ENCODE measurements around the gene CDA.

The CDA gene

DNA sequence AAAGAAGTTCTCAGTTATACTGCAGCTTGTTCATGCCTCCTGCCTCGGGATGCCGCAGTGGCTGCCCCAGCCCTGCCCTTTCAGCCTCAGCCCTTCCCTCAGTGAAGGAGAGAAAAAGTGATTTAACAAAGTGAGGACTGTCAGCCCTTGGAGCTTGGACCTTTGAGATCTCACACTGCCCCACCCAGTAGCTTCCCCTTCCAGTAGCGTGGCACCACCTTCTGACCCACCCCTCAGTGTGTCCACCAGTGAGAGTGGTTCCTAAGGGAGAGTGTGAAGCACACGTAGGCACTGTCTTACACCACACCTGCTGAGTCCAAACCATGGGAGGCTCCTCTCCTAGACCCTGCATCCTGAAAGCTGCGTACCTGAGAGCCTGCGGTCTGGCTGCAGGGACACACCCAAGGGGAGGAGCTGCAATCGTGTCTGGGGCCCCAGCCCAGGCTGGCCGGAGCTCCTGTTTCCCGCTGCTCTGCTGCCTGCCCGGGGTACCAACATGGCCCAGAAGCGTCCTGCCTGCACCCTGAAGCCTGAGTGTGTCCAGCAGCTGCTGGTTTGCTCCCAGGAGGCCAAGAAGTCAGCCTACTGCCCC, at the start of gene CDA:
Gene CDA, plus strand, starts transcription at position 464 of the 592 bp plus-strand sequence. Its CDS starts 33 bp downstream, at position 497.
- DNase-seq (ENCODE audit: low spot score), result no peak

DNA sequence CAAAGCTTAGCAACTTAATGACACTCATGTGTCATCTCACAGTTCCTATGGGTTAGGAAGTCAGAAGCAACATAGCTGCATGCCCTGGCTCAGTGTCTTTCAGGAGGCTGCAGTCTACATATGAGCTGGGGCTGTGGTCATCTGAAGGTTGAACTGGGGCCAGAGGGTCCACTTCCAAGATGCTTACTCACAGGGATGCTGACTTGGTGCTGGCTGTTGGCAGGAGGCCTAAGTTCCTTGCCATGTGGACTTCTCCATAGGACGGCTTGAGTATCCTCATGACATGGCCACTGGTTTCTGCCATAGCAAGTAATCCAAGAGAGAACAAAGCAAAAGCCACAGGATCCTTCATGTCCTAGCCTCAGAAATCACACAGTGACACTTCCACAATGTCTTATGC, 48.6 kb upstream of the CDA start:
- no peak for DNase-seq (ENCODE audit: low spot score)

DNA sequence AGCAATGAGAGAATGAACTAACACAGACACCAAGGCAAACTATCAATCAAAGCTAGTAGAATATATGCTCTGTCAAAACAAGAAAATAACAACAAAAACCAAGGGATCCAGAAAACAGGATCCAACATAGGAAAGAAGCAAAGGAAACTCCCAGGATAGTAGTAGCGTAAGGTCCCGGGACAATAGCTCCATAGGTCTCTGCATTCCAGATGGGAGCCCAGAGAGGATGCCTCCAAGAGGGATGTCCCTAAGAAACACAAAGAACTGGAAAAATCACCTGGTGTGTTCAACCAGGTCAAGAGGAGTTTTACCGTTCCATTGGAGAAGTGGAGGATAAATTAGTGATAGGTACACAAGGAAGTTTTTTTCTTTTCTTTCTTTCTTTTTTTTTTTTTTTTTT, 42.3 kb upstream of the CDA start:
- DNase-seq (ENCODE audit: low spot score), result no peak

DNA sequence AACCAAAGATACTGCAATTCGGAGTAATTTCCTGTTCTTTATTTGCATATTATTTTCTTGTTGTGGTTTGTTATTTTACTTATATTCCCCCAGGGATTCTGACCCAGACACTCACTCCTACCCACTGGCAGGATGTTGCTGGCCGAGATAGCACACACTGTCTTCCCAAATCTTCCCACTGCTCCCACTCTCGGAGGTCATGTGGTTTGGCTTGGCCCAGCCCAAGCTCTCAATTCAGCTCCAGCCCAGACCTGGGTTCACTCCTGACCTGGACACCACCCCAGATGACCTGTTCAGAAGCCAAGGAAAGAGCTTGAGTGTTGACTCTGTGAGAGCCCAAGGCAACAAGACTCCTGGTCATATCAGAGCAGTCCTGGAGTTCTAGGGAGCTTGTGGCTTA, 37.7 kb upstream of the CDA start:
- no peak for DNase-seq (ENCODE audit: low spot score)

DNA sequence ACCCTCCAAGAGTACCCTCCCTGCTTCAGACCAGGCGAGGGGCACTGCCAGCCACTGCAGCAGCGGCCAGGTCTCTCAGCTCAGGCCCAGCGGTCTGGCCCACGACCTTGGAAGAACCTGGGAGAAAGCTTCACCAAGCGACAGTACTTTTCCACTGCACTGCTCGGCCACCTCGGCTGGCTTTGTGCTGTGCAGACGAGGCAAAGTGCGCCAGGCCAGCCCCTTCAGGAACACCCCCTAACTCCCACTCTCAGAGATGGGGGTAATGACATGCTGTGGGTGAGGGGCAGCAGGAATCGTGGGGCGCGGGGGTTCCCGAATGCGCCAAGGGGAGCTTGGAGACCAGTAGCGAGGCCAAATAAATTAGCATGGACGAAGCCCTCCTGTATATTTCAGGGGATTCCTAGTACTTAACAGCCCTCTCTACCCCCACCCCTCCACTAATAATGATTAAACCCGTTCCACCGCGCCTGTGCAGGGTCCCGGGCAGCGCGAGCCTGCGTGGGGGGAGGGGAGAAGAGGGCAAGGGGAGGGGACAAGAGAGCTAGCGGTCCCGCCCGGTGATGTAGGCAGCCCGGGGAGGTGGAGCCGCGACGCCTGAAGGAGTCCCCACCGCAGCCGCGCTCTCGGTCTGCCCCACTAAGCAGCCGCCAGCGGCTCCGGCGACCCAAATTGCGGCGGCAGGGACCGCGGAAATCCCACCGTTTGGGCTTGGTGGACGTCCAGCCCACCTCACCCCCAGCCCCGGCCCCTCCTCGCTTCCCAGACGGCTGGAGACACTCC, 36.8 kb upstream of the CDA start, which contains the start of gene FAM43B:
Gene FAM43B, plus strand, starts transcription at position 629 of the 783 bp plus-strand sequence. CDS start 401 bp downstream, outside the sequence.
- no peak for DNase-seq (ENCODE audit: low spot score)

DNA sequence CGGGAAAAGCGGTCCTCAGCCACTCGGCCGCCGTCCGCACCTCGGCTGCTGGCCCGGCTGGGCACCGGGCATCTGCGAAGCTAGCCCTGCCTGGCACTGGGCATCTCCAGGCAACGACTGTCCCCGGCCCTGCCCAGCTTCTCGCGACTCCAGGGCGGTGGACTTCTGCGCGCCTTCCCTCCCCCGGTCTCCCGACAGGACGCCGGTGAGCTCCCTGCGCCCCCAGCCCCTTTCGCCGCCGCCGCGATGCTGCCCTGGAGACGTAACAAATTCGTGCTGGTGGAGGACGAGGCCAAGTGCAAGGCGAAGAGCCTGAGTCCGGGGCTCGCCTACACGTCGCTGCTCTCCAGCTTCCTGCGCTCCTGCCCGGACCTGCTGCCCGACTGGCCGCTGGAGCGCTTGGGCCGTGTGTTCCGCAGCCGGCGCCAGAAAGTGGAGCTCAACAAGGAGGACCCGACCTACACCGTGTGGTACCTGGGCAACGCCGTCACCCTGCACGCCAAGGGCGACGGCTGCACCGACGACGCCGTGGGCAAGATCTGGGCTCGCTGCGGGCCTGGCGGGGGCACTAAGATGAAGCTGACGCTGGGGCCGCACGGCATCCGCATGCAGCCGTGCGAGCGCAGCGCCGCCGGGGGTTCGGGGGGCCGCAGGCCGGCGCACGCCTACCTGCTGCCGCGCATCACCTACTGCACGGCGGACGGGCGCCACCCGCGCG, 36.0 kb upstream of the CDA start:
- DNase-seq (ENCODE audit: low spot score), result no peak

DNA sequence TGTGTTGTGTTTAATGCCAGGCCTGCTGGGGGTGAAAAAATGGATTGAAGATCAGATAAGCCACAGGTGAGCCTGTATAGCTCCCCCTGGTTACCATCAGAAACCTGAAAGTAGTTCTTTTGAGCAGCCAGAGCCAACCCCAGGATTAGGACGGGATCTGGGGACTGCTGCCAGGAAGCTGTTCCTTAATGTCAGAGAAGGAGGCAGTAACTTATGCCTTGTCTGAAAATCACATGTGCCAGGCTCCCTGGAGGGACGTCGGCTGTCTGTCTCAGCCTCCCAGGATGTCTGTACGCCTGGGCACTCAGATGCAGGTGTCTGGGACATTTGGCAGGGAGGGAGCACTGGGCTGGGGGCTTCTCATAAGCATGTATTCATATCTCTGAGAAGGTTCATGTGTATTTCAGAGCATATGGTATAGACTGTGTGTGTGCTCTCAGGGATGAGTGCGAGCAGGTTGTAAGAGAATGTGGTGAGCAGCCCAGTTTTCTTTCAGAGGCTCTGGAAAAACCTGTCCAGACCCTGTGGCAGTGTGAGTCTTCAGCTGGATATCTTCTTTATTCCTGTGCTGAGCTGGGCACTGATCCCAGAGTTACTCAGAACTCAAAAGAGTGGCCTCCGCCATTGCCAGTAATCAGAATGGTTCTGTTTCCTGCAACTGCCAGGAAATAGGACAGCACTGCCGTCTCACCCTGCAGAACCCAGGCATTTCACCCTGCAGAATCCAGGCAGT, 33.7 kb upstream of the CDA start:
- no peak for DNase-seq (ENCODE audit: low spot score)

DNA sequence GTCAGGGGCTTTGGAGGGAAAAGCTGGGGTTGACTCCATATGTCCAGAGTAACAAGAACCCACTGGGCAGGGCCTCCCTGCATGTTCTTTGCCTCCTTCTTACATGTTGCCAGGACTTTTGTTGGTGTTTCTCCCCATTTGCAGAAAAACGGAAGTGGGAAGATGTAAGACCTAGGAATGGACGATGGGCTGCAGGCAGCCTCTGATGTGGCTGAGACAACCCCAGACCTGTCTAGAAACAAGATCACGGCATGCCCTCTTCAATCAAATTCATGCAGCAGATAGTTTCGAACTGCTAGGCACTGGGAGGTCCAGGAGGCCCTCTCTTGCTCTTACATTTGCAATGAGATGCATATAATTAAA, 33.2 kb upstream of the CDA start:
- DNase-seq (ENCODE audit: low spot score), result no peak

DNA sequence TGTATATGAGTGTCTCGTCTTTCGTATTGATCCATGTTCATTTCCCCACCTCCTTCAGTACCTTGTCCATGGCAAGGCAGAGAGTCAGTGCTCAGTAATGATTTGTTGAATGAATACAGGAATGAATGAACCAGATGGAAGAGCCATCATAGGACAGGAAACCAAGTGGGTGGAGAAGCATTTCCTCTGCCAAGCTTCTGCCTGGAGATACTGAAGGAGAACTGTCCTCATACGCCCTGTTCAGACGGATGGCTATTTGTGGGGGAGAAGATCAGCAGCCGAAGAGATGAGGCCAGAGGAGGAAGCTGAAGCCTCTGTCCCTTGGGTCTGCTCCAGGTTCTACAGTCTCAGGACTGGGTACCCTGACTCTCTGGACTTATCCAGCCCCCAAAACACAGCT, 30.7 kb upstream of the CDA start:
- no peak for DNase-seq (ENCODE audit: low spot score)

DNA sequence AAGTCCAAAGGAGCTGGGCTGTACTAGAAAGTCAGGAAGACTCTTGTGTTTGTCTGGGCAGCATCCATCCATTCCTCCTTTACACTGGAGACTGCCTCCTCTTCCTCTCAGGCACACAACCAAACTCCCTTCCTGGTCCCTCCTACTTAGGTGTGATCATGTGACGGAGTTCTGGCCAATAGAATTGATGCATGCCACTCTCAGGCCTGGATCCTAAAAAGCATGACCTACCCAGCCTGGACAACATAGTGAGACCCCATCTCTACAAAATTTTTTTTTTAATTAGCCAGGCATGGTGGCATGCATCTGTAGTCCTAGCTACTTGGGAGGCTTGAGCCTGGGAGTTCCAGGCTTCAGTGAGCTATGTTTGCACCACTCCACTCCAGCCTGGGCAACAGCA, 27.9 kb upstream of the CDA start:
- no peak for DNase-seq (ENCODE audit: low spot score)

DNA sequence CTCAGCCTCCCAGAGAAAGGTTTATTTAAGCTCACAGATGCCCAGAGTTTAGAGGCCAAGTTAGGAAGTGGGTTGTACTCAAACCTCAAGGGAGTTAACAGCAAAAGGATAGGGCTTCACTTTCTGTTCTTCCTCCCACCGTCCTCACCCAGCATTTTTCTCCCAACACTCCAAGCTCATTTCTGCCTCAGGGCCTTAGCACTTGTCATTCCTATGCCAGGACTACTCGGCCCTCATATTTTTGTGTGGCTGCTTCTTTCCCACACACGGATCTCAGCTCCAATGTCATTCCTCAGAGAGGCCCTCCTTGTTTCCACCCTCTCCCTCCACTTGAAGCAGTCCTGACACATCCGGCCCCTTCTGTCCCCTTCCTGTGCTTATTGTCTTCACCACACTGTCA, 23.7 kb upstream of the CDA start:
- no peak for DNase-seq (ENCODE audit: low spot score)

DNA sequence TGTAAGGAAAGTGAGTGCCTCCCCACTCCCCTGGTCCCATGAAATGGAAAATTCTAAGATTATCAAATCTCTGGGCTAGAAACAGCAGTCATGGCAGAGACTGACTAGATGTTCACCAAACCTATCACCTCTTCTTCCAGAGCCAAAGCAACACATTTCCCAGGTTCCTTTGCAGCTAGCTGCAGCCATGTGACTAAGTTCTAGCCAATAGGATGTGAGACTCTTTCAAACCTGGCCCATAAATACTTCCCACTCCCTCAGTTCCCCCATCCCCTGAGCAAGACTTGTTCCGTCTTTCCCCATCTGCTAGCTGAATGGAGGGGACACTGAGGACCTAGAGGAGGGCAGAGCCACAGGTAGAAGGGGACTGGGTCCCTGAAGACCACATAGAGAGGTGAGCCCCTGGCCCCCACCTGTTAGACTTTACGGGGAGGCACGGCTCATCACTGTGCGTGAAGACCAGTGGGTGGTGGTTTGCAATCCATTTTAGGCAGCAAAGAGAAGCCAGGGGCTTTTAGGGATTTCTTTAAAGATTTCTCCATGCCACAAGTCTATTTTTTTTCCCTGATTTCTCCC, 19.3 kb upstream of the CDA start:
- DNase-seq (ENCODE audit: low spot score), result no peak

DNA sequence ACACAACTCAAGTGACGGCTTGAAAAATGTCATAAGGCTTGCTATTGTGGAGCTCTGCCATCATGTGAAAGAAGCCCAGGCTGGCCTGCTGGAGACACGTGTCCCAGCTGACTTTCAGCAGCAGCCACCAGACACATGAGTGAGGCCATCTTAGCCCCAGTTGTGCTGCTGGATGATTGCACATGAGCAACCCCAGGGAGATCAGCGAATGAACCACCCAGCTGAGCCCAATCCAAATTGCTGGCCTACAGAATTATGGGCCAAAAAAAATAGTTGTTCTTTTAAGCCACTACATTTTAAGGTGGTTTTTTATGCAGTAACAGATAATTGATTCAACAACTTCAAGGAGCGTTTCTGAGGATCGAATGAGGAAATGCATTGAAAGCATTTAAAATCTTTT, 17.5 kb upstream of the CDA start:
- DNase-seq (ENCODE audit: low spot score), result no peak

DNA sequence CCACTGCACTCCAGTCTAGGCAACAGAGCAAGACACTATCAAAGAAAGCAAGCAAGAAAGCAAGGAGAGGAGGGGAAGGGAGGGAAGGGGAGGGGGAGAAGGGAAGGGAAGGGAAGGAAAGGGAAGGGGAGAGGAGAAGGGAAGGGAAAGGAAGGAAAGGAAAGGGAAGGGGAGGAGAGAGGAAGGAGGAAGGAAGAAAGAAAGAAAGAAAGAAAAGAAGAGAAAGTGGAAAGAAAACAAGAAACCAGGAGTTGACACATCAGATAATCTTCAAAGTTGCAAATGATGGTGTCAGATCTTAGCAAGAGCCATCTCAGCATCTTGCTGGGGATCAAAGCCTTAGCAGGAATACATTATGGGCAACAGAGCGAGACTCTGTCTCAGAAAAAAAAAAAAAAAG, 14.9 kb upstream of the CDA start:
- DNase-seq (ENCODE audit: low spot score), result no peak

DNA sequence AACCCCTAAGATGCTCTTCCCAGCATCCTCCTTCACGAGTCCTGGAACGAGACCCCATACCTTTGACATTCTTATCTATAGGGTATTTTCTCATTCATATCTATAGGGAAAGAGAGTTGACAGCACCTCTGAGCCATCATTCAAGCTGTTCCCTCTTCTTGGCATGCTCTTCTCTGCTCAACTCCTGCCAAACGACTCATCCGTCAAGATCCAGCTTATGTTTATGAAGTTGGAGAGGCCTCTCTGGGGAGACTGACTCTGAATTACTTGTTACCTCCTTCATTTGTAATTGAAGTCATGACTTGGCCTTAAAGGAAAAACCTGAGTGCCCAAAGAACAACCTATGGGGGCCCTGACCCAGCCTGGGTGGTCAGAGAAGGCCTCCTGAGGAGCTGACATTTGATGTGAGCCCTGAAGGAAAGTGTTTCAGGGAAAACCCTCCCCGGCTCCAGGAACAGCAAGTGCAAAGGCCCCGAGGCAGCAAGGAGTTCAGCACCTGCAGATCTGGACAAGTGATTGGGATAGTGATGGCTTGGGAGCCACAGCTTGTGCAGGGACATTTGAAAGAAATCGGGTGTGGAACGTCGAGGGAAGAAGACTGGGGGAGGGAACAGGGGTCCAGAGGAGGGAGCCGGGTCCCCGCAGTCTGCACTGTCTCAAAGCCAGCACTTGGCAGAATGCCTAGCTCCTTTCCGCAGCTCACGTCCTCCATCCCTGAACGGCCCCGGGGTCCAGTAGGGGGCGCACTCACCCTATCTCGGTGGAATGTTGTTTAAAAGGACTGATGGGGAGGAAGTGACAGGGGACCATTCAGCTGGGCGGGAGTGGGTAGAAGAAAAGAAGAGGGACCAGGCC, 14.0 kb upstream of the CDA start:
- DNase-seq (ENCODE audit: low spot score), result peak; percentile 36

DNA sequence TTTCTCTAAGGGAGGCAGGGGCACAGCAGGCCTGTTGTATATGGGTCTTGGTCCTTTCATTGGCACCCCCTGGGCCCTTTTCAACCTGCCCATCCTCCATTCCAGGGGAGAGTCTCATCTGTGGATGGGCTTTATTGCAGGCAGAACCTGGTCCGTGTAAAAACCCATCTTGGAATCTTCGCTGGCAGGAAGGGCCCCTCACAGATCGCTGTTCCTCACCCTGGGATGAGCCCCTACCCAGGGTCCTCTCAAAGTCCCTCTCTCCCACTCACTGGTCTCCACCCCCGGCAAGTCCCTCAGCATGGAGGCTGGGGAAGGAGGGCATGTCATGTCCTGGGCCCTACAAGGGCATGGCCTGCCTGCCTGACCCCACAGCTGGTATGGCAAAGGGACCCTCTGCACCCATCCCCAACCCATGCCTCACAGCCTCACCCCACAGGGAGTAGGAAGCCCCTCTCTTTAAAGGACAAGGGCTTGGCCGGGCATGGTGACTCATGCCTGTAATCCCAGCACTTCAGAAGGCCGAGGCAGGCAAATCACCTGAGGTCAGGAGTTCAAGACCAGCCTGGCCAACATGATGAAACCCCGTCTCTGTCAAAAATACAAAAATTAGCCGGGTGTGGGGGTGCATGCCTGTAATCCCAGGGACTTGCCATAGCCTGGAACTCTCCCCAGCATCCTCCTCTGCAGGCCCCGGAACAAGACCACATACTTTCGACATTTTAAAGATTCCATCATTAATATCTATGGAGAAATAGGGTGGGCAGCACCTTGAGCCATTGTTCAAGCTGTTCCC, 13.2 kb upstream of the CDA start:
- DNase-seq (ENCODE audit: low spot score), result no peak

DNA sequence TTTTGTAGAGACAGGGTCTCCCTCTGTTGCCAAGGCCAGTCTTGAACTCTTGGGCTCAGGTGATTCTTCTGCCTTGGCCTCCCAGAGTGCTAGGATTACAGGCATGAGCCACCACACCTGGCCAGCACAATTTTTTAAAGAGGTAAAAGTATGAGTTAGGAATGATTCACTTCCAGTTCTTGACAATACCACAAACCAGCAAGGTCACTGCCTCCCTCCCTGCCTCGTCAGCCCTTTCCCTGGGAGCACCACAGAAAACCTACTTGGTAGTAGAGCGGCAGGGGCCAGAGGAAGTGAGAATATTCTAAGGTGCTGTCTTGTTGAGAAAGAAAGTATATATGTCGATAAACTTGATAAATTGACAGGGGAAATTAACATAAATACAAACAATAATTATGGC, 10.8 kb upstream of the CDA start:
- no peak for DNase-seq (ENCODE audit: low spot score)

DNA sequence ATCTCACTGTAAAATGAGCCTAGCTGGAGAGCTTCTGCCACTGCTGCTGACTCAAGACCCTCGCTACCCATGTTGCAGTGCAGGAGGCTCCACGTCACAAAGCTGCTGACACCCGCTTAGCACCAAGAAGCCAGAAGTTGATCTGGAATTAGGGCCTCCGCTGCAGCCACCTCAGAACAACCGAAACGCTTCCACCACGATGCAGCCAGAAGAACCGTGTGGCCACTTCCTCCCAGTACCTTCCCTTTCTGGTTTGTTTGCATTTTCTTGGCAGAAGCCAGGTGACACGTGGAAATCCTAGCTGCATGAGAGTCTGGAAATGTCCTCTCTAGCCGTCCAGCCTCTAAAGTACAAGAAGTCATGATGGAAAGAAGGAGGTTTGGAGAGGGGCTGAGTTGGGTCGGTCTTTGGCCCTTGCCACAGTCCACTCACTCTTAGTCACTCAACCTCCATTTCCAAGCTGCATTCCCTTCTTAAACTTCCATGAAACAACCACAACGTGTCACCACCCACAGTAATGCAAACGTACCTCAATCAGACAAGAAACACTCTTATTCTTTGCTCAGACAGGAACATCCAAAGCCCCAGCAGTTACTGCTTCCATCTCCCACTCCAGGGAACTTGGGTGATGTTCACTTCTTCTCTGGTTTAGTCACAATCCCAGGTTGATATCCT, 10.0 kb upstream of the CDA start:
- no peak for DNase-seq (ENCODE audit: low spot score)

DNA sequence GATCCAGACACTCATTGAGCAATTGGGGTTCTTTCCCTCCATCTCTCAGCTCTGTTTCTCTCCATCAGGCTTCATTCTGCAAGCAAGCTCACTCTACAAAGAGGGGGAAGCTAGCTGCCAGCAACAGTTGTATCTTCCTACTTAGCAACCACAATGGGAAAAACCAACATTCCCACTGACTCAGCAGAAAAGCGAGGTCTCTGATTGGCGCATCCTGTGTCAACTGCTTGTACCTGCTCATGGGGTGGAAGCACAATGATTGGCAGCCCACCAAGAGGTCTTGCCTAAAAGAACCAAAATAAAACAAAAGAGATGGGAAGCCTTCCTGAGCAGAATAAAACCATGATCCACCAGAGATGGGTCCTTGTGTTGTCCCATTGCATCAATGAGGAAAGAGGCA, 4.0 kb upstream of the CDA start:
- no peak for DNase-seq (ENCODE audit: low spot score)
